GM21723 (cell line): Measurements from ENCODE around the gene TNFRSF21.
"Not testable (repeated sequence)": the region's sequence is repeated elsewhere in the genome, so short reads cannot be mapped to it uniquely, and the experiment has no call there.

ENCODE experiments used
- ATAC-seq: cut with Tn5 transposase; IDR thresholded peaks from one replicate; pipeline ENCODE4 v1.9.1; 2021; ENCODE audit warnings: mild to moderate bottlenecking, moderate library complexity; ENCODE audit not compliant: unreplicated experiment

Gene TNFRSF21, protein sequence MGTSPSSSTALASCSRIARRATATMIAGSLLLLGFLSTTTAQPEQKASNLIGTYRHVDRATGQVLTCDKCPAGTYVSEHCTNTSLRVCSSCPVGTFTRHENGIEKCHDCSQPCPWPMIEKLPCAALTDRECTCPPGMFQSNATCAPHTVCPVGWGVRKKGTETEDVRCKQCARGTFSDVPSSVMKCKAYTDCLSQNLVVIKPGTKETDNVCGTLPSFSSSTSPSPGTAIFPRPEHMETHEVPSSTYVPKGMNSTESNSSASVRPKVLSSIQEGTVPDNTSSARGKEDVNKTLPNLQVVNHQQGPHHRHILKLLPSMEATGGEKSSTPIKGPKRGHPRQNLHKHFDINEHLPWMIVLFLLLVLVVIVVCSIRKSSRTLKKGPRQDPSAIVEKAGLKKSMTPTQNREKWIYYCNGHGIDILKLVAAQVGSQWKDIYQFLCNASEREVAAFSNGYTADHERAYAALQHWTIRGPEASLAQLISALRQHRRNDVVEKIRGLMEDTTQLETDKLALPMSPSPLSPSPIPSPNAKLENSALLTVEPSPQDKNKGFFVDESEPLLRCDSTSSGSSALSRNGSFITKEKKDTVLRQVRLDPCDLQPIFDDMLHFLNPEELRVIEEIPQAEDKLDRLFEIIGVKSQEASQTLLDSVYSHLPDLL

DNA sequence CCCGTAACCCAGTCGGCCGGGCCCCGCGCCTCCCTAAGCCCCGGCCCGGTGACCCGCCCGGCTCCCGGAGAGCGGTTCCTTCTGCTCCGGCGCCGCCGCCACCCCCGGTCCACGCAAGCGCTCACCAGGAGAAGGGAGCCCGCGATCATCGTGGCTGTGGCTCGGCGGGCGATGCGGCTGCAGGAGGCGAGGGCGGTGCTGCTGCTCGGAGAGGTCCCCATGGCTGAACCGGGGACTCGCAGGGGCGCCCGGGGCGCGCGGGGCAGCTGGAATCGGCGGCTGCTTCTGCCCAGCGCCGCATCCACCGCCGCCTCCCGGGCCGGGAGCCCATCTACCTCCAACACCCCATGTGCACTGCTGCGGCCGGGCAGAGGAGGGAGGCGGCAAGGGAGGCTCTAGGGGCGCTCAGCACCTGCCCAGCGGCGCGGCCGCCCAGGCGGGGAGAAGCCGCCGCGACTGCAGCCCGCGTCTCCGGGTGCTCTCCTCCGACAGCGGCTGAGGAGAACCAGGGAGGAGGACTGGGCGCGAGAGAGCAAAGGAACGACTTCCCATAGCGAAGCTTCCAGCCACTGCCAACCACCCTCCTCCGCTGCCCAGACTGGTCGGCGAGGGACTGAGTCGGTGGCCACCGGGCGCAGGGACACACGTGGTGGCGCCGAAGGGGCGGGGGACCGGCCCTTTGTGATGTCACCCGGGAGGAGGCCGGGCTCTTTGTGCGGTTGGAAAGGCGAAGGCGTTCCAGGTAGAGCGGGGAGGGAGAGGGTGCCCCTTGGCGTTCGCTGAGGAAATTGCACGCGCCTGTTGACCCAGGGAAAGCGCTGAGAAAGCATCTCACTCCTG, at the start of gene TNFRSF21:
TSS of gene TNFRSF21 (minus strand) at position 615 of the 840 bp plus-strand sequence. CDS start at position 221, 394 bp downstream.
- peak; percentile 99 for ATAC-seq

DNA sequence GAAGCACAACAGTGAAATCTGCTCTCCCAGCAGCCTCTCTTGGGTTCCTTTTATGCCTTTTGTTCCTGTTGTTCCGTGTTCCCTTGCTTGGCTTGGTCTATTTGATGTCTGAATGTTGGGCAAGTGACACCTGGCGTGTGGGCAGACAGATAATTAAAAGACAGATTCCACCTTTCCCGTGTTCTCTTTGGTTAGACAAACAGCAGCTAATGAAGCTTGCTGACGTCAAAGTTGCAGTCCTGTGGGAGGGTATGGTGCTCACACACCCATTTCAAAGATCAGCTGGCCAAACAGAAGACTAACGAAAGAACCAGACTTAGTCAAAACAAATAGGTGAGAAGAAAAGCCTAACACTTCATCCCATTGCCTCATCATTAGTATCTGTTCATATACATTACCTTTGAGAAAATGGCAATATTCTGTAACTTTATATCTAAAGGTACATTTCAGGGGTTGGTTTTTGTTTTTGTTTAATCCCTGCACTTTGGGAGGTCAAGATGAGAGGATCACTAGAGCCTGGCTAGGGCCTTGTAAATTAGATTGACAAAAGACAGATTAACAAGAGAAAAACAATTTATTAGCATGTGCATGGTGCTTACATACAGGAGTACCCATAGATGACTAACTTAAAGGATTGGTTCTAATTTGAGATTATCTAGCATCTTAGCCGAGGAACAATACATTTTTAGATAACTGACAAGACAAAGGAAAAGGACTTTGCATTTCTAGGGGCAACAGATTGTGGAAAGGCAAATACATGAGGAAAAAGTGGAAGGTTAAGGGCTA, 48.9 kb upstream of the TNFRSF21 start:
- peak; percentile 47 for ATAC-seq

DNA sequence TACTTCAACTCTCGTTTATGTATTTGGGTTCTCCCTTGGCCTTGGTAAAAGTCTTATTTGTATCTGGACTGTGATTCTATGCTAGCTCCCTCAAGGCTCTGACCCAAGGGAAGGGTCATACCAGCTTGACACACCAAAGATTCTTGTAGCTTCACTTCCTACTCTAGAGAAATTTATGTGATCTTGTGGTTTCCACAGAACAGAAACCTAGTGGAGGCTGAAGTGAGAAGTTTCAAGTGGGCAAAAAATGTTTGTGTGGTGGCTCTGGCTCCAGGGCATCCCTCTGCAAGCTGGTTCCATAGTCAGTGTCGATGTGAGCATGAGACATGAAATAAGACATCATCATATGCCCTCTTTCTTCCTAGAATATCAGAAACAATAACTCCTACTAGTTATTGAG, 48.1 kb upstream of the TNFRSF21 start:
- peak; percentile 80 for ATAC-seq

DNA sequence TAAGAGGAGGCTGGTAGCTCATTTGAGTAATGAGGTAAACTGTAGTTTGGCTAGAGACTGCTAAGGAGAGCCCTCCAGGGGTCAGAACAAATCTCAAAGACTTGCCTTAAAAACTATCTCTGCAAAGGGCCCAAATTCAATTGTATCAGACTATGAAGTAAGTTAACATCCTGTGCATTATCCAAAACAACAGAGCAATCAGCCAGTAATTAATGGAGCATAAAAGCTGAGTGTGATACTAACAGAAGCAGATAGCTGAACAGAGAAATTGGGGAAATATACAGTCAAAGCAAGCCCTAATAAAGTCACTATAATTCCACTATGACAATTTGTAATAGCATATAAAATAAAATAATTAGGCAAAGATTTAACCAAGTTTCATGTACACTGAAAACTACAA, 45.8 kb upstream of the TNFRSF21 start:
- ATAC-seq, result no peak

DNA sequence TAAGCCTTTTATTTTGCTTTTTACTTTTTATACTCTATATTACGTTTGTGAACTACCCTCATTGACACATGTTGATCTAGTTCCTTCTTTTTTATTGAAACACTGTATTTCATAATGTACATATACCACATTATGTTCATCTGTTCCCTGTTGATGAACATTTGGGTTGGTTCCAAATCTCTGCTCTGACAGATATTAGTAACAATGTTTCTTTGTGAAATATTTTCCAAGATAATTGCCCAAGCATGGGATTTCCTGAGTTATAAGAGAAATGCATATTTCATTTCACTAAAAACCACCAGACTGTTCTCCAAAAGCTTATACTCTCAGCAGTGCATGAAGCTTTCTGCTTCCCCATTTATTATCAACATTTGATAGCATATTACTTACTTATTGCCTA, 44.2 kb upstream of the TNFRSF21 start:
- ATAC-seq, result no peak

DNA sequence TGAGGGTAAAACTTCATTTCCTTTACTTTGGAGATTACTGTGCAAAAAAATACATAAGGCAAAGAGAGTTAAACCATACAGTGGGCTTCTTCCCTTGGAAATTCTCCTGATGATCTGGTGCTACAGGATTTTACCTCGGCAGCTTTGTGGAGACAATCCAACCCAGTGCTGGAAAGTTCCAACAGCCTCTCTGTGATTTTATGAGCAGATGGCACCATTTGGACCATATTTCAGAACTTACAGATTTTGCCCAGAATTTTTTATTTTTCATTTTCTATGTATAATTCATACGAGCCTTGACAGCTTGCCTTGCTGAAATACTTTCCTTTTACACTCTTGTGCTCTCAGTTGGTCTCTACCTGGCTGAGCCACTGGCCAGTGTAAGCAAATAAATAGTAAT, 43.3 kb upstream of the TNFRSF21 start:
- no peak for ATAC-seq

DNA sequence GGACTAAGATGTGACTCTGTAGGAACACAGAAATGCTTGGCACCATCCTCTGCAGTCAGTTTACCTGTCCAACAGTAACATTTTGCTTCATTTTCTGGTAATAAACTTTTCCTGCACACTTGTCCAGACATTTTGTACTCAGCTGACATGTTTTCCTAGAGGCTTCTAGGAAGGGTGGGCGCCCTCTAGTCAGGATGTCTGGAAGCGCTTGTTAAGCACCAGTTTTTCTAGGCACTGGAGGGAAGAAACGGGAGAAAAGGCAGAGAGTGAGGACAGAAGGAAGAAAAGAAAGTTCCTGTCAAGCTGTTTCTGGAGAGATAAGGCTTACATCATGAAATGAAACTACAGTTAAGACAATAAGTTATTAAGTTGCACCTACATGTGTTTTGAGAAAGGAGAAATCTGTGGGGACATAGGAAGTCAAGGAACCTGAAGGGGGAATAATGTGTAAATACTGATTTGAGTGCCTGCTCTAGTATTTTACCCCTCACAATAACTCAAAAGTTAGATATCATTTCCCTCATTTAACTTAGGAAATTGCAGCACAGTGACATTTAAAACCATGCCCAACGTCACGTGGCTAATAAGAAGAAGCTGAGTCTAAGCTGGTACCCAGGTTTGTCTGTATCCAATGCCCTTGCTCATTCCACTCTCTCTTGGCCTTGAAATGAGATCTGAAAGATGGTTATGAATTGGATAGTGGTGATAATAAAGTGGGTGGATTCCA, 42.7 kb upstream of the TNFRSF21 start:
- no peak for ATAC-seq

DNA sequence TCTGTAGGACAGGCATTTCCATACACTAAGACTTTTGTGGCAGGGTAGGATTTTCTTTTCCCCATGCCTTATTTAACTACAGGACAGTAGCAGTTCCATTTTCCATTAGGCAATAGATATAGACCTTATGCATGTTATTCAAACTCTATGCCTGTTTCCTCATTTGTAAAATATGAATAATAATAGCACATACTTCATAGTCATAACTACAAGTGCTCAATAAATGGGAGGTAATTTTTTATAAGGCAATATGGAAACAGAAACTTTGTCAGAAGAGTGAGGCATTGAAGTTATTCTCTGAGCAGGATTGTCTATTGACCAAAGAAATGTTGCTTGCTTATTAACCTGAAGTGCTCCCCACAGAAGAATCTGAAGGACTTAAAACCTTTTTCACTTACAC, 41.9 kb upstream of the TNFRSF21 start:
- ATAC-seq, result no peak

DNA sequence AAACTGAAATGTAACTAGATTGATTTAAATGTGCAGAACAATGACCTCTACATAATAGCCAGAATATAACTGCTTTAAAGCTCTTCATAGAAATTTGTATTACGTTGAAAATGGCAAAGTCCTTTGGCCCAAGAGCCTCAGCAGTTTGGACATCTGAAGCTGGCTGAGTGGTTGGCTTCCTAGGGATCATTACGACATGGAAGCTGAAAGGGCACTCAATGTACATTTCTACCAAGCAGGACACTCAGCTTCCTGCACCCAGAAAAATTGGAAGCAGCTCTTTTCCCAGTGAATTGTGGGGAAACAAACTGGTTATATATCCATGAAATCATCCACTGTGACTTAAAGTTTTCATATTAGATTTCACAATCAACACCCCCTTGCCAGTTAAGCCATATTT, 40.2 kb upstream of the TNFRSF21 start:
- ATAC-seq, result no peak

DNA sequence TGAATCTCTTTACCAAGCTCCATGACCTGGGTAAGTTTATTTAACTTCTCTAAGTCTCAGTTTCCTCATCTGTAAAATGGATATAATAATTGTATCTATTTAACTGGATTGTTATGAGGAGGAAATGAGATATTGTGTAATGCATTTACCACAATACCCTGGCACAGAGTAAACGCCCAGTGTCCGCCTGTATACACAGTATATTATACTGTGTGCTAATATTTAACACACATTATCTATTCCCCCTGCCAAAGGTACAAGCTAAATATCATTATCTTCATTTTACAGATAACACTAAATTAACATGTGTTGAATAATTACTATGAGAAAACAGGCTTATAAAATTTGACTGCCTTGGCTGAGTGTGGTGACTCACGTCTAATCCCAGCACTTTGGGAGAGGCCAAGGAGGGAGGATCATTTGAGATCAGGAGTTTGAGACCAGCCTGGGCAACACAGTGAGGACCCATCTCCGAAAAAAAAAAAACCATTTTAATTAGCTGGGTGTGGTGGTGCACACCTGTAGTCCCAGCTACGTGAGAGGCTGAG, 38.7 kb upstream of the TNFRSF21 start:
- ATAC-seq, result no peak

DNA sequence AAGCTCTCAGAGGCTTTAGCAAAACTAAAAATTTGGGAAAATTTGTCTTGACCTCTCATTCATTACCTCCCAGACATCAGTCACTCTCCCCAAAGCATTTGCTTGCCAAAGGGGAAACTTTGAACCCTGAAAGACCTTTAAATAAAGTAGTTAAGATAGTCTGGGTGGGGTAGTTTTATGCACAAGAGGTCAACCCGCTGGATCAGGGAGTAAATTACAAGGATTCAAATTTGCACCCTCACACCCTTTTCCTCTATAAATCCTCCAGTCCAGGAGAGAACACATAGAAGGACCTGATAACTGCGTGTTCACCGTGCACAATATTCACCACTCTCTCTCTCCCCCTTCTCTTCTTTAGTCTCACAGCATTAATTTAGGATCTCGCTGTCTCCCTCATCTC, 36.1 kb upstream of the TNFRSF21 start:
- no peak for ATAC-seq

DNA sequence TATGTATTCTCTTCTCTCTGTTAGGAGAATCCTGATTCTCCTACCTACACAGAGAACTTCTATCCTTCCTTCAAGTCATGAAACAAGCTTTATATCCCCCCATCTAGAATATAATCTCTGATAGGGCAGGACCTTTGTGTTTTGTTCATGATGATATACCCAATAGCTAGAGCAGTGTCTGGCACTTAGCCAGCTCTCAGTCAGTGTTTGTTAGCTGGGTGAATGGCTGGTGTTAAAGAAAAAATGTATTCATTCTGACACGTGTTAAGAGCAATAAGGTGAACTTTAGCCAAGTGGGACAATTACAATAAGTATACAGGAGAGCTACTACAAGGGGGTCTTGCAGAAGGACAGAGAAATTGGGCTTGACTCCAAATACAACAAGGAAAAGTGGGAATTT, 34.3 kb upstream of the TNFRSF21 start:
- ATAC-seq, result no peak

DNA sequence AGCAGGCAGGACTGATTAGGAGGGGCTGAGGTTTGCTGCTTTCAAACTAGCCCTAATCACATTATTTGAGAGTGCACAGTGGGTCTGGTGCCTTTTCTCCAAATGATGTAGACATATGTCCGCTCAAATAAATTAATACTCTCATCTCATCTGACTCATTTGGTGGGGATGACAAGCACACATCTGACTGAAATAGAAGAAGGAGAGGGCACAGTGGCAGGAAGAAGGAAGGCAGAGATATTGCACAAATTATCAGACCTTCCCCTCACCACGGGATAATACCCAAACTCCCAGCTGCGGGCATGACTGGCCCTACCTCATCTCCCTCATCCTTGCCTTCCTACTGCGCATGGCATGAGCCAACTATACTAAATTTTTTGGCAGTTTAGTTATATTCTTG, 33.9 kb upstream of the TNFRSF21 start:
- ATAC-seq, result no peak

DNA sequence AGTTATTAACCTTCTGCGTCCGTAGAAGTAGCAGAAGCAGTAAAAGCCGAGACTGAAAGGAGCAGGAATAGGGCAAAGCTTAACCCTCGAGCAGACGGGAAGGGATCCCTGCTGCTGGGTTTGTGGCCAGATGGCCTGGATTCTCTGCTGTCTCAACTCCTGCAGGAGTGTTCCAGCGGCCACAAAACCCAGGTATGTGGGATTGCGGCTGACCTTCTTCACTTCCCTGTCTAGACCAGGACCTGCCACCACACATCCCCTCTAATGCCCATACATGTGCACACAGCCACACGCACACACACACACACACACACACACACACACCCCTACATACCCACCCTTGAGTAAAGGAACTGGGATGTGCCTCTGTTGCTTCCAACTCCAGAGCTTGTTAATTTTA, 33.1 kb upstream of the TNFRSF21 start:
- no peak for ATAC-seq

DNA sequence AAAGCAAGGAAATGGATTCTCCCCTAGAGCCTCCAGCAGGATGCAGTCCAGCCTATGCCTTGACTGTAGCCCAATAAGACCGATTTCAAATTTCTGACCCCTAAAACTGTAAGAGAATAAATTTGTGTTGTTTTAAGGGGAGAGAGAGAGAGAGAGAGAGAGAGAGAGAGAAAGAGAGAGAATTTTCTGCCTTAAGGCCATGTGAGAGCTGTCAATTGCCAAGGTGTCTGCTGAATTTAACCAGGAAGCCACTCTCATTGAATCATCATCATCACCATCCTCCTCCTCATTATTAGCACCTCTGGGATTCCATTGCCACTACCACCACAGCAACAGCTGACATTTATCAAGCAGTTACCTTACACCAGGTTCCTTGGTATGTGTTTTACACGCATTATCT, 27.8 kb upstream of the TNFRSF21 start:
- ATAC-seq, result no peak

DNA sequence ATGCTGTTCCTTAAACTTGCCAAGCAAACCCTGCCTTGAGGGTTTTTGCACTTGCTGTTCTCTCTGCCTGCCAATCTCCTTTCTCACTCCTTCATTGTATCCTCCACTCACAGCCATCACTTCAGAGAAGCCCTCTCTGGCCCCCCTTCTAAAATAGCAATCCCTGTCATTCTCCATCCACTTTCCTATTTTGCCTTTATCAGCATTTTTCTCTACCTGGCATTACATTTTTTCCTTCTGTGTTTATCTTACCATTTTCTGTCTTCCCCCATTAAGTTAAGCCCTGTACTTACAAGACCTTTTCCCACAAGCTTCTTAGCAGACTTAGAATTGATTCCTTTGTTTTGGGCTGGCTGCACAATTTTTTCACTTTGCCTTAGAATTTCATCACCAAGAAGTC, 26.6 kb upstream of the TNFRSF21 start:
- no peak for ATAC-seq

DNA sequence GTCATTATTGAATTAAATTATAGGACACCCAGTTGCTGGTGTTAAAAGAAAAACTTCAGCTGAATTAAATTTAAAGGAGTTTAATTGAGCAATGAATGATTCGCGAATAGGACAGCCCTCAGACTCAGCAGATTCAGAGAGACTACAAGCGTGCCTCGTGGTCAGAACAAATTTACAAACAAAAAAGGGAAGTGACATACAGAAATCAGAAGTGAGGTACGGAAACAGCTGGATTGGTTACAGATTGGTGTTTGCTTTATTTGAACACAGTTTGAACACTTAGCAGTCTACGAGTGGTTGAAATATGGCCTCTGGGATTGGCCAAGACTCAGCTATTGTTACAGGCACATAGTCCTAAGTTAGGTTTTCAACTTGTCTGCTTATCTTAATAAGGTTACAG, 25.8 kb upstream of the TNFRSF21 start:
- peak; percentile 98 for ATAC-seq

DNA sequence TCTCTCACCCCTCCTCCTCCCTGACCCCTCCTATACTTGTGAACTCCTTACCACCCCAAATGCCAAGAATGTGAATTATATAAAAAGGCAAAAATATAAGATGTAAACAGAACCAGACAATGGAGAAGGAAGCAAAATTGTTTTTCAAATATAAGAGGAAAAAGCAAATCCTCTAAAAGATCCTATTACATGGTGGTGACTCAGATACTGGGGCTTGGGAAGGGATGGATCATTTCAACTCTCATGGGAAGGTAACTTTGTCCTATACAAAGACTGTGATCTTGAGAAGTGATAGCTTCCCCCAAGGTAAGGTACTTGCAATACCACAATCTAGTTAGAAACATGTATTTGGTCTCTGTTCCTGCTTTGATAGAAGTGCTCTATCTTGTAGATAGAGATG, 24.6 kb upstream of the TNFRSF21 start:
- ATAC-seq, result no peak

DNA sequence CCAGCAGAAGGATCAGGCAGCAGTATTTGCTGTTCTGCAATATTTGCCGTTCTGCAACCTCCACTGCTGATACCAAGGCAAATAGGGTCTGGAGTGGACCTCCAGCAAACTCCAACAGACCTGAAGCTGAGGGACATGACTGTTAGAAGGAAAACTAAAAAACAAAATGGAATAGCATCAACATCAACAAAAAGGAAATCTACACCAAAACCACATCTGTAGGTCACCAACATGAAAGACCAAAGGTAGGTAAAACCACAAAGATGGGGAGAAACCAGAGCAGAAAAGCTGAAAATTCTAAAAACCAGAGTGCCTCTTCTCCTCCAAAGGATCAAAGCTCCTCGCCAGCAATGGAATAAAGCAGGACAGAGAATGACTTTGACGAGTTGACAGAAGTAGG, 18.9 kb upstream of the TNFRSF21 start:
- not testable (repeated sequence) for ATAC-seq

DNA sequence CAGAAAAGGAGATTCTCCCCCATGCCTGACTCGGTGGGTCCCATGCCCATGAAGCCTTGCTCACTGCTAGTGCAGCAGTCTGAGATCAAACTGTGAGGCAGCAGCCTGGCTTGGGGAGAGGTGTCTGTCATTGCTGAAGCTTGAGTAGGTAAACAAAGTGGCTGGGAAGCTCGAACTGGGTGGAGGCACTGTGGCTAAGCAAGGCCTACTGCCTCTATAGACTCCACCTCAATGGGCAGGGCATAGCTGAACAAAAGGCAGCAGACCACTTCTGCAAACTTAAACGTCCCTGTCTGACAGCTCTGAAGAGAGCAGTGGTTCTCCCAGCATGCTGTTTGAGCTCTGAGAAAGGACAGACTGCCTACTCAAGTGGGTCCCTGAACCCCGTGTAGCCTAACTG, 18.4 kb upstream of the TNFRSF21 start:
- ATAC-seq, result not testable (repeated sequence)
